HG03439 (cell line): ENCODE measurements around the gene FAM120B.
"Not testable (repeated sequence)": the region's sequence is repeated elsewhere in the genome, so short reads cannot be mapped to it uniquely, and the experiment has no call there.

Experiments
- ATAC-seq: cut with Tn5 transposase; IDR thresholded peaks from one replicate; pipeline ENCODE4 v1.9.1; 2021; ENCODE audit warnings: mild to moderate bottlenecking, moderate library complexity; ENCODE audit not compliant: unreplicated experiment

The FAM120B gene

GRCh38 chr6:170374571-170375444, 68.2 kb downstream of the FAM120B start:
- no peak for ATAC-seq

GRCh38 chr6:170375661-170376060, 69.1 kb downstream of the FAM120B start:
- no peak for ATAC-seq

- no peak for ATAC-seq
These were observed 70.0 kb downstream of the FAM120B start for GRCh38 chr6:170376386-170377043.

GRCh38 chr6:170378502-170378901, 71.9 kb downstream of the FAM120B start:
- no peak for ATAC-seq

DNA sequence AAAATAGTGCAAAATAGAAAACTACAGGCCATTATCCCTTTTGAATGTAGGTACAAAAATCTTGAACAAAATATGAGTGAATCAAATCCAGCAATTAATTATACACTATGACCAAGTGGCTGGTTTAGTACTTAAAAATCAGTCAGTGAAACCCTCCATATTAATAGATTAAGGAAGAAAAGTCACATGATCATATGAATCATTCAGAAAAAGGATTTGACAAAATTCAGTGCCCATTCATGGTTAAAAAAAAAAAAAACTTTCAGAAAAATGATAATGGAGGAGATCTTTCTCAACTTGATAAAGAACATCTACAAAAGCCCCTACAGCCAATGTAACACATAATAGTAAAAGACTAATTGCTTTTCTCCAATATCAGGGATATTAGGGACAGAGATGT, 75.0 kb downstream of the FAM120B start:
- no peak for ATAC-seq

DNA sequence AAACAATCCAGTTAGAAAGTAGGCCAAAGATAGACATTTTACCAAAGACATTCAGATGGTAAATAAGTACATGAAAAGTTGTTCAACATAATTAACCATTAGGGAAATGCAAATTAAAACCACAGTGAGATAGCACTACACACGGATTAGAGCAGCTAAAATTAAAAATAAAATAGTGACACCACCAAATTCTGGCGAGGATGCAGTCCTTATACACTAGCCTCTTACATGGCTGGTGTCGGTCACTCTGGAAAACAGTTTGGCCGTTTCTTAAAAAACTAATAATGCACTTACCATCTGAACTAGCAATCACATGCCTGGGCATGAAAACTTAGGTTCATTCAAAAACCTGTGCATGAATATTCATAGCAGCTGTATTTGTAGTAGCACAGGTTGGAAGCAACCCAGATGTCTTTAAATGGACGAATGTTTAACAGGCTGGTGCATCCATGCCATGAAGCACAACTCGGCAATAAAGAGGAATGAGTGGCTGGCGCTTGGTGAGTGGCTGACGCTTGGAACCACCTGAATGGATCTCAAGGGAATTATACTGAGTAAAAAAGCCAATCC, 77.0 kb downstream of the FAM120B start:
- ATAC-seq: no peak

- no peak for ATAC-seq
These were observed 78.9 kb downstream of the FAM120B start for GRCh38 chr6:170385506-170385905.

GRCh38 chr6:170388113-170388512, 81.6 kb downstream of the FAM120B start:
- ATAC-seq: no peak

- no peak for ATAC-seq
These were observed 86.5 kb downstream of the FAM120B start for GRCh38 chr6:170393033-170393432.

DNA sequence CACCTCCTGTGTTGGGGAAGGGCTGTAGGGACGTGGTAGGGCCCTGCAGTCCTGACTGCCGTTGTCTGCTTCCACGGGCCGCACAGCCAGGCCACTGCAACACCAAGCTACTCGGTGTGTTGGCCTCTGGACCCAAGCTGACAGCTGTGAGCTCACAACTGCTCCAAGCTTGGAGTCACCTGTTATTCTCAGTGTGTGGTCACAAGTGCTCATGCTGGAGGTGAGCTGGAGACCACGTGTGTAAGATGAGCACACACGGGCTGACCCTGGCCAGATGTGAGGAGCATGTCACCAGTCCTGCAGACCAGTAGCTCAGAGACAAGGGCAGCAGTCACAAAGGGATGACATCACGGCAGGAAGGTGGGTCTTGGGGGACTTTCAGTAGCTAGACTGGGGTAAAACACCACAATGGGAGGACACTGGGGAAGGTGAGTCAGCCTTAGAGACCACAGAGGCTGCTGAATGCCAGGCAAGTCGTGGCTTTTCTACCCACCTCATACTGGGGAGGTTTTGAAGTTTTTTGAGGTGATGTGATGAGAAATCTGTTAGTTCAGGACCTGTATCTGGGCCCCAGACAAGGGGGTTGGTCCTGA, 87.3 kb downstream of the FAM120B start:
- no peak for ATAC-seq

DNA sequence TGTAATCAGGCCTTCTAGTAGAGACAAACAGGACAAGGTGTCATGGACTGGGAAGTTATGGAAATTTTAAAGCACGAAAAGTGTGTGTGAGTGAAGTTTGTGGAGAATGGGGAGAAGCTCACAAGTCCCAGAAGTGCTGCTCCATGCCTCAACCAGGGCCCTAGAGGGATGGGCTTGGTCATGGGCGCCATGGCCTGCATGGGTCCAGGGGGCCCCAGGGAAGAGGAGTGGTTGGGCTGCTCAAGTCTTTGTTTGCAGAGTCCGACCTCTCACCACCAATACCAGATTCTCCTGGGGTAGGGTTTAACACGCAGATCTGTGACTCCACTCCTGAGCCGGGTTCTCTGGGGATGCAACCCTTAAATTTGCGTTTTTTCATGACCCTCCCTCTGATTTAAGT, 88.4 kb downstream of the FAM120B start:
- no peak for ATAC-seq

DNA sequence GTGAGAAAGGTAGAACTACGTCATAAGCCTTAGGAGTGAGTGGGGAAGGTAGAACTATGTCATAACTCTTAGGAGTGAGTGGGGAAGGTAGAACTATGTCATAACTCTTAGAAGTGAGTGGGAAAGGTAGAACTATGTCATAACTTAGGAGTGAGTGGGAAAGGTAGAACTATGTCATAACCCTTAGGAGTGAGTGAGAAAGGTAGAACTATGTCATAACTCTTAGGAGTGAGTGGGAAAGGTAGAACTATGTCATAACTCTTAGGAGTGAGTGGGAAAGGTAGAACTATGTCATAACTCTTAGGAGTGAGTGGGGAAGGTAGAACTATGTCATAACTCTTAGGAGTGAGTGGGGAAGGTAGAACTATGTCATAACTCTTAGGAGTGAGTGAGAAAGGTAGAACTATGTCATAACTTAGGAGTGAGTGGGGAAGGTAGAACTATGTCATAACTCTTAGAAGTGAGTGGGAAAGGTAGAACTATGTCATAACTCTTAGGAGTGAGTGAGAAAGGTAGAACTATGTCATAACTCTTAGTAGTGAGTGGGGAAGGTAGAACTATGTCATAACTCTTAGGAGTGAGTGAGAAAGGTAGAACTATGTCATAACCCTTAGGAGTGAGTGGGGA, 92.3 kb downstream of the FAM120B start:
- ATAC-seq: not testable (repeated sequence)

- ATAC-seq: not testable (repeated sequence)
These were observed 93.5 kb downstream of the FAM120B start for GRCh38 chr6:170399955-170400558.

- no peak for ATAC-seq
These were observed 95.9 kb downstream of the FAM120B start for GRCh38 chr6:170402318-170403040.

DNA sequence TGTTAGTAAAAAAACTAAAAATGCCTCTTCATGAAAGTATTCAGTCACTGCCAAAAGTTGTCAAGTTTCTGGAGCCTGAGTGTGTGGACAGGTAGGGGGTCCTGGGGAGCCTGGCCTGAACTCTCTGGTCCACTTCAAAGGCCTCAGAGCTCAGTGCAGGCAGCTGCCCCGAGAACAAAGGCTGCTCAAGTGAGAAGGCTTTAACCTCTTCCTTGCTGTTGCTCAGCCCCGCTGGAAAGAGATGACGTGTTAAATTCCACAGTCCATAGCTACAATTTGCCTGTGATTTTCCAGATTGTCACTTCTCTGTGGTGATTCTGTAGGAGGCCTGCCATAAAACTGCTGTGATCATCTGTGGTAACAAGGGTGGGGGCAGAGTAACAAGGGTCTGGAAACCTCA, 96.9 kb downstream of the FAM120B start:
- ATAC-seq: no peak

GRCh38 chr6:170404036-170404435, 97.5 kb downstream of the FAM120B start:
- no peak for ATAC-seq

GRCh38 chr6:170404697-170405096, 98.1 kb downstream of the FAM120B start:
- no peak for ATAC-seq

- no peak for ATAC-seq
These were observed 98.9 kb downstream of the FAM120B start for GRCh38 chr6:170405311-170405975.

DNA sequence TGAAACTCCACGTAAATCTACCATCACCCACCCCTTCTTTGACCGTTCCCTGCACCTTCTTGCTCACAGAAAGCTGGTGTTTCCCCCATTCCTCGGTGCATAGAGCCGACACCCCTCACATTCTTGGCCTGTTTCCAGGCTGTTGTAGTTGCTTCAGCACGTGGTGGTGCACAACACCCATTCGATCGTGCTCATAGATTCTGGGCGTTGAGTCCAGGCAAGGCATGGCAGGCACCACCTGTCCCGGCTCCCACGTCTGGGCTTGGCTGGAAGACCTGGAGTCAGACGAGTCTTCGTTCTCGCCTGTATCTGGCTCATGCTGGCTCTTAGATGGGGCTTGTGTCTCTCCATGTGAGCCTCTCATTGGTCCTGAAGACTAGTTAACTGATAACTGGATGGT, 100.6 kb downstream of the FAM120B start:
- ATAC-seq: no peak
